Adrenal gland (tissue), 12 donors: ENCODE data around the gene MRFAP1. TPM values are rescaled to one million over a fixed set of nuclear protein-coding genes. Genes with fewer than 3 reads are reported as not detected.
"Not testable (repeated sequence)": the region's sequence is repeated elsewhere in the genome, so short reads cannot be mapped to it uniquely, and the experiment has no call there.

Experiments used
- DNase-seq, 7 donors: peaks; one replicate each; pipeline ENCODE4 v3.0.0-alpha.2; 2019 to 2020
- H3K27ac ChIP-seq, 5 donors: fragments of 200-600 bp; sonication (generic) in 4 of 5; 1 replicate in 3 of 5; 2 replicates in 2 of 5; pipeline versions ENCODE4 v1.5.1 to v1.8.0; 2016 to 2020; ENCODE audit warnings: mild to moderate bottlenecking in 1 of 5
- H3K27me3 ChIP-seq: fragments of 200-600 bp; 2 replicates; pipeline ENCODE4 v1.8.0; 2021
- H3K36me3 ChIP-seq, 2 donors: fragments of 200-600 bp; replicated peaks in 1 of 2; 1 replicate in 1 of 2; 2 replicates in 1 of 2; pipeline versions ENCODE4 v1.5.1 to v1.8.0; 2018 to 2022
- H3K4me1 ChIP-seq, 2 donors: fragments of 200-600 bp; replicated peaks in 1 of 2; 1 replicate in 1 of 2; 2 replicates in 1 of 2; pipeline versions ENCODE4 v1.5.1 to v1.8.0; 2018 to 2021
- H3K4me3 ChIP-seq, 4 donors: fragments of 200-600 bp; sonication (generic) in 3 of 4; one replicate each; pipeline ENCODE4 v1.5.1; 2016 to 2018
- H3K9me3 ChIP-seq, 3 donors: fragments of 200-600 bp; sonication (generic) in 1 of 3; replicated peaks in 1 of 3; 1 replicate in 2 of 3; 2 replicates in 1 of 3; pipeline versions ENCODE4 v1.5.1 to v1.8.0; 2016 to 2021
- POLR2A ChIP-seq, 2 donors: fragments of 450-650 bp; IDR thresholded peaks; one replicate each; pipeline ENCODE4 v1.6.1; 2017; ENCODE audit warnings: antibody characterized with exemption in 2 of 2, mild to moderate bottlenecking in 2 of 2, moderate library complexity in 1 of 2
- WGBS, 4 donors: extraction: QIAGEN DNeasy Blood & Tissue Kit in 2 of 4; methylation state at CpG; one replicate each; pipeline versions ENCODE4 v1.1.5 to v1.1.7; 2013 to 2017; 5-methylcytosine and 5-hydroxymethylcytosine counted together
- intact Hi-C, 2 donors: fragments of 100-400 bp; cut with DNase I; formaldehyde crosslinking; loops; one replicate each; pipeline versions ENCODE4 v1.14.1 to v1.15.0; 2022 to 2023
- polyA plus RNA-seq, 3 donors: library from polyadenylated mRNA; stranded (reverse); fragments of 200-250 nt in 2 of 3; fragments of 350-450 nt in 1 of 3; fragmentation: Illumina TruSeq in 1 of 3; extraction: RNeasy Lipid Tissue Mini Kit (QIAGEN cat#74804) in 1 of 3; gene quantifications; one replicate each; pipeline ENCODE4 v1.2.3, GENCODE V29; 2013 to 2014
- total RNA-seq, 9 donors: library from RNA; depleted of rRNA in 4 of 9; stranded (reverse); fragments of >200 nt in 4 of 9; fragments of 120-200 nt in 1 of 9; fragmentation: NEBNext Ultra II Directional in 1 of 9; extraction: Animal tissue kit (Norgen Biotek cat#: 25700) in 1 of 9; gene quantifications; one replicate each; pipeline versions ENCODE4 v1.1.0 to v1.2.4, GENCODE V29; 2013 to 2023
- TF ChIP-seq, protein P1 (sequence below), 6 experiments: fragments of 450-650 bp in 4 of 6; fragments of 200-600 bp in 2 of 6; sonication (generic) in 1 of 6; IDR thresholded peaks; 1 replicate in 5 of 6; 2 replicates in 1 of 6; pipeline versions ENCODE4 v1.5.1 to v1.8.0; 2016 to 2021; ENCODE audit warnings: antibody characterized with exemption in 6 of 6, mild to moderate bottlenecking in 2 of 6, moderate library complexity in 1 of 6
- donor health status: healthy with polysubstance abuse.
- donor health status: Bipolar disorder and iron deficiency.
- donor health status: DM: yes; HTN: yes; CAD: no.
- donor health status: DM: no; HTN: no; CAD: no.
- donor health status: DM: no; HTN: no; CAD: no.
- donor health status: DM: yes; HTN: yes; CAD: no.

The MRFAP1 gene
- total and polyA plus RNA-seq, 12 donors = 161 to 618 (median 329) TPM

DNA sequence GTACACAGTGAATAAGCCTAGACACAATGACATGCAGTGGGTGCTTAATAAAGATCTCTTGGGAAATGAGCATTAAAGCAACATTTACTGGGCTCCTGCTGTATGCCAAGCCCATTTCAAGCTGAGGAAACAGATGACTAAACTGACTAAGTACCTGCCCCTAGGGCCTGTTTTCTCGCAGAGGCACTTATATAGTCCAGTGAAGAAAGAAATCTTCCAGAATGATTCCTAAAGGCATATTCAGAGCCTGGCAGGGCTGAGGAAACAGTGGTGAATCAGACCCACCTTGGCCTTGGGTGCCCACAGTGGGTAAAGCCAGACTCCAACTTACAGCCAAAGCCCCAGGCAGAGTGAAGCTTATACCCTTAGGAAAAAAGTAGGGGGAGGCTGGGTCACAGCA, 31.2 kb downstream of the MRFAP1 start:
- H3K9me3 ChIP-seq = no peaks in the 10 kb centered on the region
- DNase-seq = no peak
- H3K36me3 ChIP-seq = no peaks in the 10 kb centered on the region
- WGBS, 4 donors = 50 to 91% (median 67%) methylated on average over 1 of the region's 1 CpG
- H3K4me3 ChIP-seq = no peak overlapping the region
- H3K27ac ChIP-seq = no peak overlapping the region
- intact Hi-C loops = no loop called here
- peaks cover 16 to 23% of the 10 kb centered on the region in 2 donors for H3K4me1 ChIP-seq
- no peaks in the 10 kb centered on the region for H3K27me3 ChIP-seq
- TF ChIP-seq, protein P1, sequence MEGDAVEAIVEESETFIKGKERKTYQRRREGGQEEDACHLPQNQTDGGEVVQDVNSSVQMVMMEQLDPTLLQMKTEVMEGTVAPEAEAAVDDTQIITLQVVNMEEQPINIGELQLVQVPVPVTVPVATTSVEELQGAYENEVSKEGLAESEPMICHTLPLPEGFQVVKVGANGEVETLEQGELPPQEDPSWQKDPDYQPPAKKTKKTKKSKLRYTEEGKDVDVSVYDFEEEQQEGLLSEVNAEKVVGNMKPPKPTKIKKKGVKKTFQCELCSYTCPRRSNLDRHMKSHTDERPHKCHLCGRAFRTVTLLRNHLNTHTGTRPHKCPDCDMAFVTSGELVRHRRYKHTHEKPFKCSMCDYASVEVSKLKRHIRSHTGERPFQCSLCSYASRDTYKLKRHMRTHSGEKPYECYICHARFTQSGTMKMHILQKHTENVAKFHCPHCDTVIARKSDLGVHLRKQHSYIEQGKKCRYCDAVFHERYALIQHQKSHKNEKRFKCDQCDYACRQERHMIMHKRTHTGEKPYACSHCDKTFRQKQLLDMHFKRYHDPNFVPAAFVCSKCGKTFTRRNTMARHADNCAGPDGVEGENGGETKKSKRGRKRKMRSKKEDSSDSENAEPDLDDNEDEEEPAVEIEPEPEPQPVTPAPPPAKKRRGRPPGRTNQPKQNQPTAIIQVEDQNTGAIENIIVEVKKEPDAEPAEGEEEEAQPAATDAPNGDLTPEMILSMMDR (IDR thresholded peaks at IDR 0.05) = no peak
- TF ChIP-seq POLR2A (IDR thresholded peaks at IDR 0.05) = no peak

DNA sequence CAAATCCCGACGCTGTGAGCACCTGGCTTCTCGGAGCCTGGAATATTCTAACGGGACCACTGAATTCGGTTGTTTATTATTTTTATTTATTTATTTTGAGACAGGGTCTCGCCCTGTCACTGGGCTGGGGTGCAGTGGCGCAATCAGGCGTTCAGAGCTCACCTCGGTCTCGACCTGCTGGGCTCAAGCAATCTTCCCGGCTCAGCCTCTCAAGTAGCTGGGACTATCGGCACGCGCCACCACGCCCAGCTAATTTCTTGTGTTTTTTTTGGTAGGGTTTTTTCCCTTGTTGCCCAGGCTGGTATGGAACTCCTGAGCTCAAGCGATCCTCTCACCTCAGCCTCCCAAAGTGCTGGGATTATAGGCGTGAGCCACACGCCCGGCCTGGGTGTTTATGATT, 31.6 kb downstream of the MRFAP1 start:
- H3K27me3 ChIP-seq = no peaks in the 10 kb centered on the region
- intact Hi-C loops = no loop called here
- H3K4me3 ChIP-seq = no peak overlapping the region
- peaks cover 16 to 28% of the 10 kb centered on the region in 2 donors for H3K4me1 ChIP-seq
- H3K36me3 ChIP-seq = no peaks in the 10 kb centered on the region
- no peaks in the 10 kb centered on the region for H3K9me3 ChIP-seq
- no peak overlapping the region for H3K27ac ChIP-seq
- no peak for DNase-seq
- no peak for TF ChIP-seq POLR2A (IDR thresholded peaks at IDR 0.05)
- TF ChIP-seq, protein P1 (IDR thresholded peaks at IDR 0.05) = no peak
- 96 to 97% (median 97%) methylated on average over 15 to 19 of the region's 19 CpGs for WGBS, 4 donors

DNA sequence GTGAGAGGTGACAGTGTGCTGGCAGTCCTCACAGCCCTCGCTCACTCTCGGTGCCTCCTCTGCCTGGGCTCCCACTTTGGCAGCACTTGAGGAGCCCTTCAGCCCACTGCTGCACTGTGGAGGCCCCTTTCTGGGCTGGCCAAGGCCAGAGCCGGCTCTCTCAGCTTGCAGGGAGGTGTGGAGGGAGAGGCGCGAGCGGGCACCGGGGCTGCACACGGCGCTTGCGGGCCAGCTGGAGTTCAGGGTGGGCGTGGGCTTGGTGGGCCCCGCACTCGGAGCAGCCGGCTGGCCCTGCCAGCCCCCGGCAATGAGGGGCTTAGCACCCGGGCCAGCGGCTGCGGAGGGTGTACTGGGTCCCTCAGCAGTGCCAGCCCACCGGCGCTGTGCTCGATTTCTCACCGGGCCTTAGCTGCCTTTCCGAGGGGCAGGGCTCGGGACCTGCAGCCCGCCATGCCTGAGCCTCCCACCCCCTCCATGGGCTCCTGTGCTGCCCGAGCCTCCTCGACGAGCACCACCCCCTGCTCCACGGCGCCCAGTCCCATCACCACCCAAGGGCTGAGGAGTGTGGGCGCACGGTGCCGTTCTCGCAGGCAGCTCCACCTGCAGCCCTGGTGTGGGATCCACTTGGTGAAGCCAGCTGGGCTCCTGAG, 32.2 kb downstream of the MRFAP1 start:
- H3K27ac ChIP-seq, DNase-seq, H3K36me3 ChIP-seq, intact Hi-C loops, H3K27me3 ChIP-seq, H3K4me3 ChIP-seq, H3K9me3 ChIP-seq: not testable (repeated sequence)
- 94 to 98% (median 96%) methylated on average over 9 to 34 of the region's 34 CpGs for WGBS, 4 donors
- peaks cover 16 to 29% of the 10 kb centered on the region in 2 donors for H3K4me1 ChIP-seq

DNA sequence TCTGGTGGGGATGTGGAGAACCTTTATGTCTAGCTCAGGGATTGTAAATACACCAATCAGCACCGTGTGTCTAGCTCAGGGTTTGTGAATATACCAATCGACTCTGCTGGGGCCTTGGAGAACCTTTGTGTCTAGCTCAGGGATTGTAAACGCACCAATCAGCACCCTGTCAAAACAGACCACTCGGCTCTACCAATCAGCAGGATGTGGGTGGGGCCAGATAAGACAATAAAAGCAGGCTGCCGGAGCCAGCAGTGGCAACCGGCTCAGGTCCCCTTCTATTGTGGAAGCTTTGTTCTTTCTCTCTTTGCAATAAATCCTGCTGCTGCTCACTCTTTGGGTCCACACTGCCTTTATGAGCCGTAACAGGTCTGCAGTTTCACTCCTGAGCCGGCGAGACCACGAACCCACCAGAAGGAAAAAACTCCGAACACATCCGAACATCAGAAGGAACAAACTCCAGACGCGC, 32.7 kb downstream of the MRFAP1 start:
- H3K36me3 ChIP-seq, H3K27me3 ChIP-seq, H3K9me3 ChIP-seq, intact Hi-C loops: not testable (repeated sequence)
- H3K4me1 ChIP-seq = peaks cover 16 to 29% of the 10 kb centered on the region in 2 donors
- peak overlapping the region in 2 of 4 donors; percentile 53 to 79 for H3K4me3 ChIP-seq
- H3K27ac ChIP-seq = peak overlapping the region in 4 of 5 donors; percentile 49 to 88 (median 77)
- WGBS, 4 donors = 26 to 52% (median 41%) methylated on average over 13 to 14 of the region's 14 CpGs
- peak in 2 of 7 donors; percentile 44 to 71 for DNase-seq
- peak; percentile 56 to 58 for TF ChIP-seq POLR2A (IDR thresholded peaks at IDR 0.05)

DNA sequence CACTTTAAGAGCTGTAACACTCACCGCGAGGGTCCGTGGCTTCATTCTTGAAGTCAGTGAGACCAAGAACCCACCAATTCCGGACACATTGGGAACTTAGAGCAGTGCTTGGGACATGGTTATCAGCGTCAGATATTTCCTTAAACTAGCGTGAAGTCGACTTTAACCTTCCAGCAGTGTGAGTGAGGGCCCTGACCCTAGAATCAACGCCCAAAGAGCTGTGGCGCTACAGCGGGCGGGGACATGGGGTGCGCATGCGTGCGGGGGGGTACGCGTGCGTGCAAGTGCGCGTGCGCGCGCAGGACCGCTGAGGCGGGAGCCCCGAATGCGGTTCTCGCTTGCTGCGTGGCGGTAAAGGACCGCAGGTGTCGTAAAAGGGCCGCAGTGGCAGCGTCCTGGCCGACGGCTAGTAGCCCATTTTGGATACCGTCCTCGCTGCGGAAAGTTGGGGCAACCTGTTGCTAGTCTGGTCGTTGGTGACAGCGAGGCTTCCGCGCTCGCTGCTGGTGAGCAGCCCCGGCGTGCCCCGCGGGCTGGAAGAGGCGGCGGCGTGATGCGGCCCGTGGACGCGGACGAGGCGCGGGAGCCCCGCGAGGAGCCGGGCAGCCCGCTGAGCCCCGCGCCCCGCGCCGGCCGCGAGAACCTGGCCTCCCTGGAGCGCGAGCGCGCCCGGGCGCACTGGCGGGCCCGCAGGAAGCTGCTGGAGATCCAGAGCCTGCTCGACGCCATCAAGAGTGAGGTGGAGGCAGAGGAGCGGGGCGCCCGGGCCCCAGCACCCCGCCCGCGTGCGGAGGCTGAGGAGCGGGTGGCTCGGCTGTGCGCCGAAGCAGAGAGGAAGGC, 33.4 kb downstream of the MRFAP1 start:
- DNase-seq = peak; percentile 93 to 98 (median 95)
- peak overlapping the region in 4 of 5 donors; percentile 49 to 88 (median 77) for H3K27ac ChIP-seq
- TF ChIP-seq POLR2A (IDR thresholded peaks at IDR 0.05) = peak; percentile 34 to 69
- TF ChIP-seq, protein P1 (IDR thresholded peaks at IDR 0.05) = no peak
- WGBS, 4 donors = 1 to 9% (median 2%) methylated on average over 6 to 89 of the region's 89 CpGs
- H3K4me1 ChIP-seq = peaks cover 16 to 29% of the 10 kb centered on the region in 2 donors
- H3K27me3 ChIP-seq = no peaks in the 10 kb centered on the region
- H3K36me3 ChIP-seq = no peaks in the 10 kb centered on the region
- intact Hi-C loops = no loop called here
- no peaks in the 10 kb centered on the region for H3K9me3 ChIP-seq
- H3K4me3 ChIP-seq = peak overlapping the region; percentile 22 to 79 (median 44)
